Activated CD8-positive, alpha-beta memory T cell treated with anti-CD3 and anti-CD28 coated beads, Interleukin-2, amount 50 U/mL, for 4 hours (primary cell): ENCODE data around the gene NOL9.

Experiments used
- DNase-seq: peaks from one replicate; pipeline ENCODE4 v3.0.0-alpha.2; 2020

NOL9 gene

GRCh38 chr1:6588893-6589520 lies 34.7 kb upstream of the NOL9 start:
- no peak for DNase-seq

DNA sequence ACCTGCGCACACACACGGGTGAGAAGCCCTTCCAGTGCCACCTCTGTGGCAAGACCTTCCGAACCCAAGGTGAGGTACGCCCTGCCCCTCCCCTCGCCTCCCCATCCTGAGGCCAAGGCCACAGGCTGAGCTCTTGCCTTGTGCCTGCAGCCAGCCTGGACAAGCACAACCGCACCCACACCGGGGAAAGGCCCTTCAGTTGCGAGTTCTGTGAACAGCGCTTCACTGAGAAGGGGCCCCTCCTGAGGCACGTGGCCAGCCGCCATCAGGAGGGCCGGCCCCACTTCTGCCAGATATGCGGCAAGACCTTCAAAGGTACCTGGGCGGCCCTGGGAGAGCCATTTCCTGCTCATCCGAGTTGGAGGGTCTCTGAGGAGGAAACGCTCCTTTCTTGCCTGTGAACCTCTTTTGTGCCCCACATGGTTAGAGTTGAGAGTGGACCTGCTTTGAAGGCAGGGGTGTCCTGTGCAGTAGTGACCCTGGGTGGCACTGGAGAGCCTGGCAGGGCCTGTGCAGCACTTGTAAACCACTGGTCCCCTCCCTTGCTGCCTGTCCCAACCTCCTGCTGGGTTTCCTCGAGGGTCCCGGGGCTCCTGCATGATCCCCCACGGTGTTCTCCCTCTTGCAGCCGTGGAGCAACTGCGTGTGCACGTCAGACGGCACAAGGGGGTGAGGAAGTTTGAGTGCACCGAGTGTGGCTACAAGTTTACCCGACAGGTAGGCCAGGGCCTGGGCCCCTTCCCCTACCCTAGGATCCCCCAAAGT lies 34.0 kb upstream of the NOL9 start:
- DNase-seq, result no peak

GRCh38 chr1:6587261-6588005 lies 33.1 kb upstream of the NOL9 start:
- no peak for DNase-seq

DNA sequence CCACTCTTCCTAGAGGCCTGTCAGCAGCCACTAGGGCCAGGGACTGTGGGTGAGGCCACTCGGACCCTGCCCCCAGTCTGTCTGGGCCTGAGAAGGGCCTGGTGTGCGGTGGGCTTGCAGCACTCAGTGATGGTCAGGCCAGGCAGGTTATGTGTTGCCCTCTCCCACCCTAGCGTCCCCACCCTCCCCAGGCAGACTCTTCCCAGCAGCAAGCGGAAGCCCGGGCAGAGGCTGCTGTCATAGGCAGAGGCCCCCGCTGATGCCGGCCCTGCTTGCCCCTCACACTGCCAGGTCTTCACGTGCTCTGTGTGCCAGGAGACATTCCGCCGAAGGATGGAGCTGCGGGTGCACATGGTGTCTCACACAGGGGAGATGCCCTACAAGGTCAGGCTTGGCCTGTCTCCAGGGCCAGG lies 32.1 kb upstream of the NOL9 start:
- no peak for DNase-seq

GRCh38 chr1:6585841-6586240 lies 31.5 kb upstream of the NOL9 start:
- no peak for DNase-seq

DNA sequence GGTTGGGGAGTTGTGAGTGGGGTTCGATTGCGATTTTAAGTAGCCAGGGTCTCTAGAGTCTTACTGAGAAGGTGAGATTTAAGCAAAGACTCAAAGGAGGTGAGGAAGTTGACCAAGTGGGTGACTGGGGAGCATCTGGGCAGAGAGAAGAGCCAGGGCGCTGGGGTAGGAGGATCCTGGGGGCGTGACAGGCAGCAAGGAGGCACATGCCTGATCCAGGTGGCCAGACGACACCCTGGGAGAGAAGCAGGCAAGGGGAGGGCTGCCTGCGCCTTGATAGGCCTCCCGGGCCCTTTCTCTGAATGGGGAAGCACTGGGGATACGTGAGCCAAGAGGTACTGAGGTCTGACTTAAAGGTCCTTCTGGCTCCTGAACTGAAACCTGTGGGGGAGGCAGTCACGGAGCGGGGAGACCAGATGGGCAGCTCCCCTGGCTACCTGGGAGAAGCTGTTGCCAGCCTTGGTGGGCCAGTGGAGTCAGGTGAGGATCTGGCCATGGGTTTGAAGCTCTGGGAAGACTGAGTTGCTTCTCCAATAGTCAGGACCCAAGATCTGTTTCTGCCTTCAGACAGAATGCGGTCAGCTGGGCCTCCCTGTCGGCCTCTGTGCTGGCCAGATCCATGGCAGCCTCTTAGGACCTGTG lies 30.9 kb upstream of the NOL9 start:
- no peak for DNase-seq

GRCh38 chr1:6584126-6585080 lies 30.1 kb upstream of the NOL9 start:
- no peak for DNase-seq

DNA sequence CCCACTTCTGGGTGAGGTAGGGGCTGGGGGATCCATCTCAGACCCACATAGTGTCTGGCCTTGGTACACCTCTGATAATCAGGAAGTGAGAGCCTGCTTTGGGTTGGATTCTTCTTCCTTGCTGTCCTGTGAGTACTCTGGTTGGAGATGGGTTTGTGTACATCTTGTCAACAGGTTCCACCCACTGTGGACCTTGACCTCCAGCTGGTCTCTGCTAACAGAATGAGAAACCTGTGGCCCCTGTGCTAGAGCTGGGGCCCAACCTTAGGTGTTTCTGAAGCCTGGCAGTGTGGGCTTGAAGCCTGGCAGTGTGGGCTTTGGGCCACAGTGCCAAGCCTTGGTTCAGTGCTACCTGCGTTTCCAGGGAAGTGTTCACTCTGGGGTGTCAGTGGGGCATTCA lies 28.1 kb upstream of the NOL9 start:
- DNase-seq, result no peak

GRCh38 chr1:6581561-6582305 lies 27.4 kb upstream of the NOL9 start:
- no peak for DNase-seq

DNA sequence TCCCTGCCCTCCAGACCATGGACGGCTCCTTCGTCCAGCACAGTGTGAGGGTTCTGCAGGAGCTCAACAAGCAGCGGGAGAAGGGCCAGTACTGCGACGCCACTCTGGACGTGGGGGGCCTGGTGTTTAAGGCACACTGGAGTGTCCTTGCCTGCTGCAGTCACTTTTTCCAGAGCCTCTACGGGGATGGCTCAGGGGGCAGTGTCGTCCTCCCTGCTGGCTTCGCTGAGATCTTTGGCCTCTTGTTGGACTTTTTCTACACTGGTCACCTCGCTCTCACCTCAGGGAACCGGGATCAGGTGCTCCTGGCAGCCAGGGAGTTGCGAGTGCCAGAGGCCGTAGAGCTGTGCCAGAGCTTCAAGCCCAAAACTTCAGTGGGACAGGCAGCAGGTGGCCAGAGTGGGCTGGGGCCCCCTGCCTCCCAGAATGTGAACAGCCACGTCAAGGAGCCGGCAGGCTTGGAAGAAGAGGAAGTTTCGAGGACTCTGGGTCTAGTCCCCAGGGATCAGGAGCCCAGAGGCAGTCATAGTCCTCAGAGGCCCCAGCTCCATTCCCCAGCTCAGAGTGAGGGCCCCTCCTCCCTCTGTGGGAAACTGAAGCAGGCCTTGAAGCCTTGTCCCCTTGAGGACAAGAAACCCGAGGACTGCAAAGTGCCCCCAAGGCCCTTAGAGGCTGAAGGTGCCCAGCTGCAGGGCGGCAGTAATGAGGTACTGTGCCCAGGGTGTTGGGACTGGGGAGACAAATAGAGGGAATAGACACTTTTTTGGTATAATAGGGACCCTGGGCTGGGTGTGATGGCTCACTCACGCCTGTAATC lies 26.5 kb upstream of the NOL9 start:
- no peak for DNase-seq

DNA sequence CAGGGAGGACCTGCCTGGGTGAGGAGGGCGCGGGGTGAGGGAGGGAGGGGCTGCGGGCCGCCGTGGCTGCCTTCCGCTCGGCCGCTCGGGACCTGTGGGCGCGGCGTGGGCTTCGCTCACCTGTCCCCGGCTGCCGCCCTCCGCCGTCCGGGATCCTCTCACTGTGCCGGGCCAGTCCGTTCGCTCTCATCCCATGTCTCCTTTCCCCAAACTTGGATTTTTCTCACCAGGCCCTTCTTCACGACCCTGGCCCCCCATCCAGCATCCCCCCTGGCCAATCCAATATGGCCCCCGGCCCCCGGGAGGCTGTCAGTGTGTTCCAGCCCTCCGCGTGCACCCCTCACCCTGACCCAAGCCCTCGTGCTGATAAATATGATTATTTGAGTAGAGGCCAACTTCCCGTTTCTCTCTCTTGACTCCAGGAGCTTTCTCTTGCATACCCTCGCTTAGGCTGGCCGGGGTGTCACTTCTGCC lies 25.8 kb upstream of the NOL9 start:
- DNase-seq, result no peak

GRCh38 chr1:6579374-6580118 lies 25.2 kb upstream of the NOL9 start, which contains the start of gene ZBTB48:
ZBTB48 (plus strand) TSS chr1:6579994; CDS start chr1:6580610, 616 bp downstream.
- peak; percentile 98 for DNase-seq

GRCh38 chr1:6578624-6579373 lies 24.5 kb upstream of the NOL9 start:
- DNase-seq, result no peak

GRCh38 chr1:6577831-6578525 lies 23.7 kb upstream of the NOL9 start:
- DNase-seq, result no peak

DNA sequence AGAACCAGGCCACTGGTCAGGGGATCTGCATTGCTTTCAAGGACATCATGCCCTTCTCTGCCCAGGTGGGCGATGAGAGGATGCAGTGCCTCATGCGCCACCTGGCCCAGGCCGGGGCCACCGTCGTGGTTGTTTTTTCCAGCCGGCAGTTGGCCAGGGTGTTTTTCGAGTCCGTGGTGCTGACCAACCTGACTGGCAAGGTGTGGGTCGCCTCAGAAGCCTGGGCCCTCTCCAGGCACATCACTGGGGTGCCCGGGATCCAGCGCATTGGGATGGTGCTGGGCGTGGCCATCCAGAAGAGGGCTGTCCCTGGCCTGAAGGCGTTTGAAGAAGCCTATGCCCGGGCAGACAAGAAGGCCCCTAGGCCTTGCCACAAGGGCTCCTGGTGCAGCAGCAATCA lies 20.5 kb upstream of the NOL9 start:
- no peak for DNase-seq

- DNase-seq, result no peak
Measured at GRCh38 chr1:6574025-6574620, 19.8 kb upstream of the NOL9 start.

- no peak for DNase-seq
Measured at GRCh38 chr1:6572653-6573383, 18.5 kb upstream of the NOL9 start.
